Mucosa of descending colon (tissue), 3 donors: ENCODE measurements around the gene INPP4B. TPM values are rescaled to one million over a fixed set of nuclear protein-coding genes. Genes with fewer than 3 reads are reported as not detected.

Source experiments
- ATAC-seq: fragments of 200-7000 bp; cut with Tn5 transposase; one replicate; pipeline ENCODE4 v1.9.1; 2020; ENCODE audit warnings: mild to moderate bottlenecking, moderate library complexity
- DNase-seq, 3 donors: peaks; one replicate each; pipeline ENCODE4 v3.0.0-alpha.2; 2020
- H3K36me3 ChIP-seq: fragments of 200-600 bp; one replicate; pipeline ENCODE4 v1.8.0; 2021; ENCODE audit warnings: low read depth, mild to moderate bottlenecking
- H3K4me1 ChIP-seq: fragments of 200-600 bp; one replicate; pipeline ENCODE4 v1.8.0; 2021; ENCODE audit warnings: low read depth, mild to moderate bottlenecking
- H3K4me3 ChIP-seq: fragments of 200-600 bp; one replicate; pipeline ENCODE4 v1.8.0; 2021; ENCODE audit warnings: mild to moderate bottlenecking
- H3K9me3 ChIP-seq: fragments of 200-600 bp; one replicate; pipeline ENCODE4 v1.8.0; 2021; ENCODE audit warnings: mild to moderate bottlenecking
- intact Hi-C, 2 donors: fragments of 100-400 bp; cut with DNase I in 1 of 2; cut with micrococcal nuclease in 1 of 2; formaldehyde crosslinking; loops; one replicate each; pipeline versions ENCODE4 v1.11.0 to v1.11.1; 2022; cut with DNase I, micrococcal nuclease
- total RNA-seq, 3 donors: library from RNA; stranded (reverse); fragmentation: NEBNext Ultra II Directional in 2 of 3; extraction: Animal tissue kit (Norgen Biotek cat#: 25700) in 2 of 3; gene quantifications; one replicate each; pipeline versions ENCODE4 v1.2.1 to v1.2.4, GENCODE V29; 2021 to 2023
- TF ChIP-seq, protein P1 (sequence below): fragments of 200-600 bp; IDR thresholded peaks from one replicate; pipeline ENCODE4 v1.8.0; 2022; ENCODE audit warnings: antibody characterized with exemption, mild to moderate bottlenecking
- donor health status: DM: no; HTN: no; CAD: no; lungs with moderate emphysema.
- donor health status: DM: no; HTN: no; CAD: no.
- donor health status: DM: no; HTN: yes; CAD: no.

INPP4B gene
- total RNA-seq, 3 donors from 2014 or later: 22.2 to 27.3 (median 24.1) TPM

GRCh38 chr4:142824368-142824767 is 21.7 kb downstream of the INPP4B start:
- H3K9me3 ChIP-seq: no peaks in the 10 kb centered on the region
- ATAC-seq (no peak), DNase-seq (no peak)
- no peaks in the 10 kb centered on the region for H3K4me1 ChIP-seq
- intact Hi-C loops: no loop called here
- no peak overlapping the region for H3K4me3 ChIP-seq
- TF ChIP-seq, protein P1, sequence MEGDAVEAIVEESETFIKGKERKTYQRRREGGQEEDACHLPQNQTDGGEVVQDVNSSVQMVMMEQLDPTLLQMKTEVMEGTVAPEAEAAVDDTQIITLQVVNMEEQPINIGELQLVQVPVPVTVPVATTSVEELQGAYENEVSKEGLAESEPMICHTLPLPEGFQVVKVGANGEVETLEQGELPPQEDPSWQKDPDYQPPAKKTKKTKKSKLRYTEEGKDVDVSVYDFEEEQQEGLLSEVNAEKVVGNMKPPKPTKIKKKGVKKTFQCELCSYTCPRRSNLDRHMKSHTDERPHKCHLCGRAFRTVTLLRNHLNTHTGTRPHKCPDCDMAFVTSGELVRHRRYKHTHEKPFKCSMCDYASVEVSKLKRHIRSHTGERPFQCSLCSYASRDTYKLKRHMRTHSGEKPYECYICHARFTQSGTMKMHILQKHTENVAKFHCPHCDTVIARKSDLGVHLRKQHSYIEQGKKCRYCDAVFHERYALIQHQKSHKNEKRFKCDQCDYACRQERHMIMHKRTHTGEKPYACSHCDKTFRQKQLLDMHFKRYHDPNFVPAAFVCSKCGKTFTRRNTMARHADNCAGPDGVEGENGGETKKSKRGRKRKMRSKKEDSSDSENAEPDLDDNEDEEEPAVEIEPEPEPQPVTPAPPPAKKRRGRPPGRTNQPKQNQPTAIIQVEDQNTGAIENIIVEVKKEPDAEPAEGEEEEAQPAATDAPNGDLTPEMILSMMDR: no peak
- H3K36me3 ChIP-seq: no peaks in the 10 kb centered on the region

DNA sequence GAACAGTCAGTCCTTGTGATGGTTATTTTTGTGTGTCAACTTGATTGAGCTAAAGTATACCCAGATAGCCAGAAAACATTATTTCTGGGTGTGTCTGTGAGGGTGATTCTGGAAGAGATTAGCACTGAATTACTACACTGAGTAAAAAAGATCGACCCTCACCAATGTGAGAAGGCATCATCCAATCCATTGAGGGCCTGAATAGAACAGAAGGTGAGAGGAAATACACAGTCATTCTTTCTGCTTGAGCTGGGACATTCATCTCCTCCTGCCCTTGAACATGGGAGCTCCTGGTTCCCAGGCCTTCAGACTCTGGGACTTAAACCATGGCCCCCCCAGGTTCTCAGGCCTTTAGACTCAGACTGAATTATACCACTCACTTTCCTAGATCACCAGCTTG is 22.3 kb downstream of the INPP4B start:
- no peaks in the 10 kb centered on the region for H3K9me3 ChIP-seq
- H3K36me3 ChIP-seq: no peaks in the 10 kb centered on the region
- DNase-seq (no peak), ATAC-seq (no peak)
- TF ChIP-seq, protein P1: no peak
- H3K4me3 ChIP-seq: no peak overlapping the region
- H3K4me1 ChIP-seq: no peaks in the 10 kb centered on the region
- intact Hi-C loops: no loop called here

DNA sequence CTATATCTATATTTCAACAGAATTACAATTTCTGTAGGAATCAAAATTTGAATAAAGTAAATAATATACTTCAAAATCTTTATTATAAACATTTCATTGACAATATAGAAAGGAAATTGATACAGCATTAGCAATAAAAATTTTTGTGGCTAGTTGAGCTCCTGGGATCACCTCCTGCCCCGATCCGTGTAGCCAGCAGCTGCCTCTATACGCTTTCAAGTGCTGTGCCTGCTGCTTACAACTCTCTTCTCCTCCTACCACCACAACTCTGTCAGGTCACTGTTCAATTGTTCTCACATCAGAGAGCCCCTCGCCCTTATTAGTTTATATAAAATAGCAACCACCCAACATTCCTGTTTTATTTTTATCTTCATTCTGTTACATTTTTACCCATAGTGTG is 27.6 kb downstream of the INPP4B start:
- TF ChIP-seq, protein P1: no peak
- no peak overlapping the region for H3K4me3 ChIP-seq
- H3K36me3 ChIP-seq: no peaks in the 10 kb centered on the region
- DNase-seq (no peak), ATAC-seq (no peak)
- H3K4me1 ChIP-seq: no peaks in the 10 kb centered on the region
- intact Hi-C loops: no loop called here
- H3K9me3 ChIP-seq: no peaks in the 10 kb centered on the region

GRCh38 chr4:142818031-142818430 is 28.1 kb downstream of the INPP4B start:
- no peaks in the 10 kb centered on the region for H3K36me3 ChIP-seq
- TF ChIP-seq, protein P1: no peak
- intact Hi-C loops: no loop called here

GRCh38 chr4:142817442-142817841 is 28.7 kb downstream of the INPP4B start:
- intact Hi-C loops: no loop called here
- DNase-seq: no peak
- no peak for ATAC-seq

More at GRCh38 chr4:142818031-142818430, 28.1 kb downstream of the INPP4B start:
- Histone ChIP-seq H3K4me1 (no peaks in the 10 kb centered on the region), H3K9me3 (no peaks in the 10 kb centered on the region), H3K4me3 (no peak overlapping the region)
- DNase-seq (no peak), ATAC-seq (no peak)

More at GRCh38 chr4:142817442-142817841, 28.7 kb downstream of the INPP4B start:
- TF ChIP-seq, protein P1: no peak
- Histone ChIP-seq H3K4me3 (no peak overlapping the region), H3K4me1 (no peaks in the 10 kb centered on the region), H3K36me3 (no peaks in the 10 kb centered on the region), H3K9me3 (no peaks in the 10 kb centered on the region)
